Measurements from ENCODE around the gene IL32.

DNA sequence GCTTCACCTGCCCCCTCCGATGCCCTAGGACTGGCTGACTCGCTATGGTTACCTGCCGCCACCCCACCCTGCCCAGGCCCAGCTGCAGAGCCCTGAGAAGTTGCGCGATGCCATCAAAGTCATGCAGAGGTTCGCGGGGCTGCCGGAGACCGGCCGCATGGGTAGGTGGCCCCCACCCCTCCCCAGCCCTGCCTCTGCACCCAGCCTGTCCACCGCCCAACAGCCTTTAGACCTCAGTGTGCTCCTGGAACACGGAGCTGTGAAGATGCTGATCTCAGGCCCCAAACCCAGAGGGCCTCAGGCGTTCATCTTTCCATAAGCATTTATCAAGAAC lies 18.1 kb upstream of the IL32 start:
- TF ChIP-seq, protein P1, sequence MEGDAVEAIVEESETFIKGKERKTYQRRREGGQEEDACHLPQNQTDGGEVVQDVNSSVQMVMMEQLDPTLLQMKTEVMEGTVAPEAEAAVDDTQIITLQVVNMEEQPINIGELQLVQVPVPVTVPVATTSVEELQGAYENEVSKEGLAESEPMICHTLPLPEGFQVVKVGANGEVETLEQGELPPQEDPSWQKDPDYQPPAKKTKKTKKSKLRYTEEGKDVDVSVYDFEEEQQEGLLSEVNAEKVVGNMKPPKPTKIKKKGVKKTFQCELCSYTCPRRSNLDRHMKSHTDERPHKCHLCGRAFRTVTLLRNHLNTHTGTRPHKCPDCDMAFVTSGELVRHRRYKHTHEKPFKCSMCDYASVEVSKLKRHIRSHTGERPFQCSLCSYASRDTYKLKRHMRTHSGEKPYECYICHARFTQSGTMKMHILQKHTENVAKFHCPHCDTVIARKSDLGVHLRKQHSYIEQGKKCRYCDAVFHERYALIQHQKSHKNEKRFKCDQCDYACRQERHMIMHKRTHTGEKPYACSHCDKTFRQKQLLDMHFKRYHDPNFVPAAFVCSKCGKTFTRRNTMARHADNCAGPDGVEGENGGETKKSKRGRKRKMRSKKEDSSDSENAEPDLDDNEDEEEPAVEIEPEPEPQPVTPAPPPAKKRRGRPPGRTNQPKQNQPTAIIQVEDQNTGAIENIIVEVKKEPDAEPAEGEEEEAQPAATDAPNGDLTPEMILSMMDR (IDR thresholded peaks at IDR 0.05; ENCODE audit: poor library complexity), result no peak
- no peak for TF ChIP-seq EZH2 (IDR thresholded peaks at IDR 0.05; ENCODE audit: borderline replicate concordance)

Measured in hepatocyte (in vitro differentiated cells).